Measurements from ENCODE around the gene TOR1AIP1.

GRCh38 chr1:179860652-179861051, 21.4 kb upstream of the TOR1AIP1 start:
- TF ChIP-seq CTCF (conservative IDR thresholded peaks at IDR 0.05) (no peak), ZFX (IDR thresholded peaks at IDR 0.05) (no peak)

All from C4-2B (cell line).